CD4-positive, alpha-beta T cell (primary cell): ENCODE data around the gene CREBL2. TPM values are rescaled to one million over a fixed set of nuclear protein-coding genes. Genes with fewer than 3 reads are reported as not detected.
"Not testable (repeated sequence)": the region's sequence is repeated elsewhere in the genome, so short reads cannot be mapped to it uniquely, and the experiment has no call there.

Experiments
- ATAC-seq: fragments of 200-7000 bp; cut with Tn5 transposase; one replicate; pipeline ENCODE4 v1.10.0; 2022; ENCODE audit warnings: mild to moderate bottlenecking; ENCODE audit not compliant: poor library complexity
- CTCF ChIA-PET: fragments of 350-600 bp; sonication (Branson Sonifier 250); formaldehyde crosslinking; loops from one replicate; lab custom pipeline; 2021; ENCODE audit warnings: antibody characterized with exemption, inconsistent platforms; lab: Charles Lee
- POLR2A ChIA-PET: fragments of 350-600 bp; sonication (Branson Sonifier 250); formaldehyde crosslinking; loops from one replicate; lab custom pipeline; 2021; ENCODE audit warnings: antibody characterized with exemption, inconsistent platforms; lab: Charles Lee
- DNase-seq, 14 experiments: peaks; one replicate each; pipeline ENCODE4 v3.0.0-alpha.2; 2013 to 2020; ENCODE audit warnings: mixed read lengths in 2 of 14
- H3K27ac ChIP-seq, 2 donors: one replicate each; pipeline versions ENCODE4 v1.5.1 to v1.7.0; 2013; ENCODE audit warnings: low read length in 2 of 2, low read depth in 1 of 2, mild to moderate bottlenecking in 1 of 2
- H3K27me3 ChIP-seq, 2 experiments: 1 replicate in 1 of 2; 2 replicates in 1 of 2; pipeline versions ENCODE4 v1.6.1 to v1.7.0; 2013; ENCODE audit warnings: low read length in 2 of 2, control low read depth in 1 of 2, mild to moderate bottlenecking in 1 of 2, moderate library complexity in 1 of 2; ENCODE audit not compliant: insufficient read depth in 2 of 2, control insufficient read depth in 1 of 2
- H3K36me3 ChIP-seq: one replicate; pipeline ENCODE4 v1.6.1; 2013; ENCODE audit warnings: low read length, control low read depth; ENCODE audit not compliant: insufficient read depth
- H3K4me1 ChIP-seq: one replicate; pipeline ENCODE4 v1.6.1; 2013; ENCODE audit warnings: low read length, control low read depth; ENCODE audit not compliant: insufficient read depth
- H3K4me3 ChIP-seq: one replicate; pipeline ENCODE4 v1.5.1; 2013; ENCODE audit warnings: mild to moderate bottlenecking, low read length, moderate library complexity
- H3K9me3 ChIP-seq, 2 experiments: 1 replicate in 1 of 2; 2 replicates in 1 of 2; pipeline versions ENCODE4 v1.6.1 to v1.7.0; 2013; ENCODE audit warnings: low read length in 2 of 2, mild to moderate bottlenecking in 2 of 2, control low read depth in 1 of 2, moderate library complexity in 1 of 2; ENCODE audit not compliant: control insufficient read depth in 1 of 2, insufficient read depth in 1 of 2
- H3K27ac Mint-ChIP-seq: one replicate; pipeline ENCODE4 v1.8.0; 2020; ENCODE audit warnings: mixed read lengths
- H3K27me3 Mint-ChIP-seq: one replicate; pipeline ENCODE4 v1.8.0; 2021; ENCODE audit warnings: mixed read lengths
- H3K36me3 Mint-ChIP-seq: one replicate; pipeline ENCODE4 v1.8.0; 2021; ENCODE audit warnings: low read depth, mixed read lengths
- H3K4me1 Mint-ChIP-seq: one replicate; pipeline ENCODE4 v1.8.0; 2021; ENCODE audit warnings: low read depth, mixed read lengths
- H3K4me3 Mint-ChIP-seq: one replicate; pipeline ENCODE4 v1.8.0; 2020; ENCODE audit warnings: mild to moderate bottlenecking, mixed read lengths
- H3K9me3 Mint-ChIP-seq: one replicate; pipeline ENCODE4 v1.8.0; 2020; ENCODE audit warnings: mixed read lengths
- CTCF ChIP-seq: fragments of 200-600 bp; IDR thresholded peaks from one replicate; pipeline ENCODE4 v1.8.0; 2022; ENCODE audit warnings: antibody characterized with exemption, mild to moderate bottlenecking
- intact Hi-C, 2 experiments: fragments of 100-400 bp; cut with DNase I in 1 of 2; cut with micrococcal nuclease in 1 of 2; formaldehyde crosslinking; loops; one replicate each; pipeline versions ENCODE4 v1.15.1 to v1.9.0; 2023 to 2025; cut with DNase I, micrococcal nuclease
- total RNA-seq, 174 experiments: library from RNA in 2 of 174; stranded (reverse) in 2 of 174; gene quantifications; one replicate each; pipeline ENCODE4 v1.2.3 and lab custom pipeline; 2021 to 2026

CREBL2 gene
- total RNA-seq, 2 experiments from 2014 or later: 9.5 to 12.6 TPM

DNA sequence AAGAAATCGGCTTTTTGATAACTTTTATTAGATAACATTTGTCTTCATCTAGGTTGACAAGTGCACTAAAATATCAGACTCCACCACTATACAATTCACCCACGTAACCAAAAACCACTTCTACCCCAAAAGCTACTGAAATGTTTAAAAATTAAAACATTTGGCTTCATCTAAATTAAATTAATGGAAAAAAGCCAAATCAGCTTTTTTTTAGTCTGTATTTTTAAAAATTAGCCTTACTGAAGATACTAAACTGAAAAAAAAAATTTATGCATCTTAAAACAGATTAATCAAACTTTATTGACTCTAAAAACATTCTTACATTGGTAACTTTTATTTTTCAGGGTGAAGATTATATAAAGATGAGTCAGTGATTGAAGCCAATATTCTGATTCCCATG, 30.0 kb downstream of the CREBL2 start:
- POLR2A ChIA-PET: interaction anchor here (0.8 kb wide), 1 partner anchor 94 kb away, joined by 3 read pairs; no protein-coding TSS in a partner anchor
- Histone ChIP-seq H3K36me3 (peaks cover 62% of the 10 kb centered on the region), H3K9me3 (peaks cover 6% of the 10 kb centered on the region in 2 experiments), H3K27ac (no peak overlapping the region), H3K4me1 (peaks cover 6% of the 10 kb centered on the region), H3K27me3 (no peaks in the 10 kb centered on the region), H3K4me3 (no peak overlapping the region)
- Mint-ChIP-seq H3K27me3 (no peaks in the 10 kb centered on the region), H3K27ac (no peak overlapping the region), H3K36me3 (peaks cover 88% of the 10 kb centered on the region), H3K4me1 (peaks cover 6% of the 10 kb centered on the region), H3K4me3 (no peak overlapping the region), H3K9me3 (peaks cover 7% of the 10 kb centered on the region)
- DNase-seq (no peak), ATAC-seq (no peak)
- no peak for TF ChIP-seq CTCF
- CTCF ChIA-PET: interaction anchor here (0.9 kb wide), 1 partner anchor 285 kb away, joined by 3 read pairs; the partner anchor contains the start of gene BORCS5
- intact Hi-C loops: loop anchor here in 1 of 2 experiments (5.0 kb wide), 1 partner anchor 74 kb away; no protein-coding TSS in a partner anchor

DNA sequence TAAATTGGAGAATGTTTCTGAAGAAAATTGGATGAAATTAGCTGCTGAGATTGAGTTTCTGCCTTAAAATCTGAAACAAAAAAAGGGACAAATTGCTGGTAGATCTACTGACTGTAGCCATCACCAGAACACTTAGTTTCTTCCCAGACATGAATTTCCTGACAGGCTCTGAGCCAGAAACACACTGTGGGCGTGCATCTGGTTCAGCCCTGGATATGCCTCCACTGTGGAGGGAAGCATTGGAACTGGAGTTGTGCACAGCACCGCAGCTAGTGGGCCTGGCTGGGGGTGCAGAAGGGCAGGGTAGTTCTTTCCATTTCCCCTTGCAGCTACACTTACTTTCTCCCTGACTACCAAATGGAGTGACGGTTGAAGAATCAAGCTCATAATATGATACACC, 31.2 kb downstream of the CREBL2 start:
- Mint-ChIP-seq H3K27me3 (no peaks in the 10 kb centered on the region), H3K27ac (peak overlapping the region; percentile 42), H3K4me1 (peaks cover 6% of the 10 kb centered on the region), H3K36me3 (peaks cover 89% of the 10 kb centered on the region), H3K9me3 (peaks cover 7% of the 10 kb centered on the region), H3K4me3 (no peak overlapping the region)
- no peak overlapping the region for H3K4me3 ChIP-seq
- TF ChIP-seq CTCF: no peak
- H3K9me3 ChIP-seq: peaks cover 10 to 12% of the 10 kb centered on the region in 2 experiments
- H3K4me1 ChIP-seq: peaks cover 6% of the 10 kb centered on the region
- DNase-seq (no peak), ATAC-seq (no peak)
- ChIA-PET POLR2A (no interaction called here), CTCF (interaction anchor here (0.8 to 1.2 kb wide), 2 partner anchors 72 to 94 kb away, joined by 3 read pairs; no protein-coding TSS in a partner anchor)
- peaks cover 49% of the 10 kb centered on the region for H3K36me3 ChIP-seq
- no peaks in the 10 kb centered on the region for H3K27me3 ChIP-seq
- intact Hi-C loops: loop anchor here in 1 of 2 experiments (5.0 kb wide), 1 partner anchor 76 kb away; no protein-coding TSS in a partner anchor
- no peak overlapping the region for H3K27ac ChIP-seq

DNA sequence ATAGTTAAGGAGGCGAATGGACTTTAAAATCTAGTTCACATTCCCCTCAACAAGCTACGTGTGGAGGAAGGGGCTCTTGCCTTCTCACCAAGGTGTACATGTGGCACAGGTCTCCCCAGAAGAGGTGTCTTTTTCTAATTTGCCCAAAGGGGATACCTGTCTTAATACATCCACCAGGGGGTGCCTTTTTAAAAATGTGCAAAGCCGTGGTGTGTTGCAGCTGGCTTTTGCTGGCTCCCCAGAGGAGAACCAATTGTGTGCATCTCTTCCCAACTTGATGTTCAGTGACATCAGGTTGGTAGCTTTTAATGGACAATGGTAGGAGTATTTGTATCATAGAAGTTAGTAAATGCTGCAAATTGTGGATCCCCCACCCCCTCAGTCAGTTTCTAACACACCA, 33.8 kb downstream of the CREBL2 start:
- H3K4me1 ChIP-seq: peaks cover 6% of the 10 kb centered on the region
- H3K27ac ChIP-seq: no peak overlapping the region
- peak; percentile 91 for ATAC-seq
- intact Hi-C loops: loop anchor here (1.0 to 2.0 kb wide), 3 partner anchors 59 to 92 kb away; no protein-coding TSS in a partner anchor
- H3K27me3 ChIP-seq: no peaks in the 10 kb centered on the region
- peaks cover 11% of the 10 kb centered on the region for H3K9me3 Mint-ChIP-seq
- ChIA-PET POLR2A (interaction anchor here (1.0 to 3.8 kb wide), 11 partner anchors 13 to 92 kb away, joined by 3 to 27 read pairs (median 5); partner anchors contain the start of genes CREBL2 and DUSP16), CTCF (interaction anchor here (0.7 to 2.5 kb wide), 19 partner anchors 10 to 1099 kb away, joined by 3 to 23 read pairs (median 4); partner anchors contain the start of gene CDKN1B)
- DNase-seq: peak in 12 of 14 experiments; percentile 4 to 79 (median 33)
- peaks cover 79% of the 10 kb centered on the region for H3K36me3 Mint-ChIP-seq
- H3K4me1 Mint-ChIP-seq: peaks cover 6% of the 10 kb centered on the region
- peaks cover 34% of the 10 kb centered on the region for H3K36me3 ChIP-seq
- H3K27ac Mint-ChIP-seq: peak overlapping the region; percentile 14
- H3K9me3 ChIP-seq: peaks cover 24 to 31% of the 10 kb centered on the region in 2 experiments
- H3K4me3 ChIP-seq: no peak overlapping the region
- no peaks in the 10 kb centered on the region for H3K27me3 Mint-ChIP-seq
- peak; percentile 56 for TF ChIP-seq CTCF
- H3K4me3 Mint-ChIP-seq: no peak overlapping the region

GRCh38 chr12:12645968-12646367, 34.3 kb downstream of the CREBL2 start:
- ChIA-PET POLR2A (interaction anchor here (0.8 to 3.8 kb wide), 11 partner anchors 13 to 91 kb away, joined by 3 to 27 read pairs (median 5); partner anchors contain the start of genes CREBL2 and DUSP16), CTCF (interaction anchor here (0.7 to 2.5 kb wide), 19 partner anchors 9 to 1100 kb away, joined by 3 to 23 read pairs (median 4); partner anchors contain the start of gene CDKN1B)
- peaks cover 34% of the 10 kb centered on the region for H3K36me3 ChIP-seq
- peaks cover 27 to 33% of the 10 kb centered on the region in 2 experiments for H3K9me3 ChIP-seq
- H3K27me3 Mint-ChIP-seq, H3K4me3 Mint-ChIP-seq, H3K4me1 Mint-ChIP-seq, H3K4me1 ChIP-seq, H3K27ac ChIP-seq, H3K27me3 ChIP-seq, H3K4me3 ChIP-seq, DNase-seq: not testable (repeated sequence)
- ATAC-seq: peak; percentile 11
- Mint-ChIP-seq H3K36me3 (peaks cover 74% of the 10 kb centered on the region), H3K27ac (peak overlapping the region; percentile 14), H3K9me3 (peaks cover 14% of the 10 kb centered on the region)
- intact Hi-C loops: loop anchor here (1.0 to 2.0 kb wide), 3 partner anchors 58 to 91 kb away; no protein-coding TSS in a partner anchor
